Right lobe of liver (tissue), 4 donors: ENCODE data around the gene CARF.

ENCODE experiments used
- POLR2A ChIP-seq: fragments of 450-650 bp; IDR thresholded peaks from one replicate; pipeline ENCODE4 v1.6.1; 2017; ENCODE audit warnings: antibody characterized with exemption, mild to moderate bottlenecking
- TF ChIP-seq, protein P1 (sequence below), 4 donors: fragments of 200-600 bp in 3 of 4; fragments of 450-650 bp in 1 of 4; IDR thresholded peaks; one replicate each; pipeline versions ENCODE4 v1.5.1 to v1.8.0; 2016 to 2022; ENCODE audit warnings: antibody characterized with exemption in 4 of 4, mild to moderate bottlenecking in 2 of 4
- donor health status: DM: no; HTN: no; CAD: no.
- donor health status: DM: no; HTN: no; CAD: no.
- donor health status: DM: no; HTN: yes; CAD: no.

DNA sequence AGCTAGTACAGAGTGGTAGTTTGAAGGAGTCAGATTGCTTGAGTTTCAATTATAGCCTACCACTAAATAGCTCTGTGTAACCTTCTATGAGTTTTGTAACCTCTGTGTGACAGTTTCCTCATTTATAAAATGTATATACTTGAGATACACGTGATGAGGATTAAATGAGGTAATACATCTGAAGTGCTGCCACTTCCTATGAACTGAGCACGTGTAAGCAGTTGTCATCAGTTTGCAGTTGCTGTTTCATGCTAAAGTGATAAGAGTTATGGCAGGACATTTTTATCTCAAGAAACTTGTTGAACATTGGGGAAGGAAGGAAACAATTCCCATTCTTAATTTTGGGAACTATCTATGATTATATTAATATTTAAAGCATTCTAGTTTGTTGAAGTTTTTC lies 38.5 kb downstream of the CARF start:
- TF ChIP-seq, protein P1, sequence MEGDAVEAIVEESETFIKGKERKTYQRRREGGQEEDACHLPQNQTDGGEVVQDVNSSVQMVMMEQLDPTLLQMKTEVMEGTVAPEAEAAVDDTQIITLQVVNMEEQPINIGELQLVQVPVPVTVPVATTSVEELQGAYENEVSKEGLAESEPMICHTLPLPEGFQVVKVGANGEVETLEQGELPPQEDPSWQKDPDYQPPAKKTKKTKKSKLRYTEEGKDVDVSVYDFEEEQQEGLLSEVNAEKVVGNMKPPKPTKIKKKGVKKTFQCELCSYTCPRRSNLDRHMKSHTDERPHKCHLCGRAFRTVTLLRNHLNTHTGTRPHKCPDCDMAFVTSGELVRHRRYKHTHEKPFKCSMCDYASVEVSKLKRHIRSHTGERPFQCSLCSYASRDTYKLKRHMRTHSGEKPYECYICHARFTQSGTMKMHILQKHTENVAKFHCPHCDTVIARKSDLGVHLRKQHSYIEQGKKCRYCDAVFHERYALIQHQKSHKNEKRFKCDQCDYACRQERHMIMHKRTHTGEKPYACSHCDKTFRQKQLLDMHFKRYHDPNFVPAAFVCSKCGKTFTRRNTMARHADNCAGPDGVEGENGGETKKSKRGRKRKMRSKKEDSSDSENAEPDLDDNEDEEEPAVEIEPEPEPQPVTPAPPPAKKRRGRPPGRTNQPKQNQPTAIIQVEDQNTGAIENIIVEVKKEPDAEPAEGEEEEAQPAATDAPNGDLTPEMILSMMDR (IDR thresholded peaks at IDR 0.05) = no peak
- no peak for TF ChIP-seq POLR2A
